Fibroblast of skin of back (primary cell): ENCODE measurements around the gene PTPRN2.
"Not testable (repeated sequence)": the region's sequence is repeated elsewhere in the genome, so short reads cannot be mapped to it uniquely, and the experiment has no call there.

Source experiments
- DNase-seq: peaks from one replicate; pipeline ENCODE4 v3.0.0-alpha.2; 2013

PTPRN2 gene

GRCh38 chr7:157493017-157493416, 1094.6 kb downstream of the PTPRN2 start:
- DNase-seq: no peak

- DNase-seq: peak; percentile 76
Observed at GRCh38 chr7:157490465-157490912, 1097.1 kb downstream of the PTPRN2 start.

GRCh38 chr7:157489870-157490269, 1097.8 kb downstream of the PTPRN2 start:
- not testable (repeated sequence) for DNase-seq
